Effector memory CD4-positive, alpha-beta T cell (primary cell): ENCODE data around the gene TSC22D2.
"Not testable (repeated sequence)": the region's sequence is repeated elsewhere in the genome, so short reads cannot be mapped to it uniquely, and the experiment has no call there.

Experiments used
- DNase-seq, 3 donors: peaks; one replicate each; pipeline ENCODE4 v3.0.0-alpha.2; 2020
- H3K27ac ChIP-seq: 2 replicates; pipeline ENCODE4 v1.7.0; 2013; ENCODE audit warnings: mild to moderate bottlenecking, low read length, moderate library complexity; ENCODE audit not compliant: insufficient read depth, poor library complexity, severe bottlenecking
- H3K27me3 ChIP-seq: replicated peaks from 2 replicates; pipeline ENCODE4 v1.7.0; 2013; ENCODE audit warnings: mild to moderate bottlenecking, low read length; ENCODE audit not compliant: insufficient read depth, control insufficient read depth, poor library complexity, severe bottlenecking
- H3K36me3 ChIP-seq: 2 replicates; pipeline ENCODE4 v1.7.0; 2013; ENCODE audit warnings: mild to moderate bottlenecking, low read length, moderate library complexity; ENCODE audit not compliant: control insufficient read depth, insufficient read depth
- H3K4me1 ChIP-seq: 2 replicates; pipeline ENCODE4 v1.7.0; 2013; ENCODE audit warnings: low read length, mild to moderate bottlenecking; ENCODE audit not compliant: control insufficient read depth, insufficient read depth, poor library complexity, severe bottlenecking
- H3K4me3 ChIP-seq: 2 replicates; pipeline ENCODE4 v1.7.0; 2013; ENCODE audit warnings: low read length, low read depth, mild to moderate bottlenecking; ENCODE audit not compliant: insufficient read depth, poor library complexity, severe bottlenecking
- H3K9me3 ChIP-seq: 2 replicates; pipeline ENCODE4 v1.7.0; 2013; ENCODE audit warnings: mild to moderate bottlenecking, low read length, moderate library complexity; ENCODE audit not compliant: control insufficient read depth

Gene TSC22D2

GRCh38 chr3:150497956-150498355 is 89.9 kb downstream of the TSC22D2 start:
- H3K4me1 ChIP-seq, result no peaks in the 10 kb centered on the region
- H3K36me3 ChIP-seq, result no peaks in the 10 kb centered on the region
- no peaks in the 10 kb centered on the region for H3K27me3 ChIP-seq
- no peaks in the 10 kb centered on the region for H3K9me3 ChIP-seq
- no peak overlapping the region for H3K4me3 ChIP-seq
- no peak overlapping the region for H3K27ac ChIP-seq
- no peak for DNase-seq

GRCh38 chr3:150500960-150501359 is 92.9 kb downstream of the TSC22D2 start:
- not testable (repeated sequence) for H3K4me3 ChIP-seq

GRCh38 chr3:150503402-150504099 is 95.5 kb downstream of the TSC22D2 start:
- Histone ChIP-seq H3K27me3 (no peaks in the 10 kb centered on the region), H3K4me3 (no peak overlapping the region), H3K9me3 (no peaks in the 10 kb centered on the region), H3K36me3 (no peaks in the 10 kb centered on the region), H3K4me1 (no peaks in the 10 kb centered on the region), H3K27ac (no peak overlapping the region)
- no peak for DNase-seq

More at GRCh38 chr3:150500960-150501359, 92.9 kb downstream of the TSC22D2 start:
- DNase-seq, H3K36me3 ChIP-seq, H3K27me3 ChIP-seq, H3K9me3 ChIP-seq, H3K27ac ChIP-seq, H3K4me1 ChIP-seq: not testable (repeated sequence)

- no peaks in the 10 kb centered on the region for H3K4me1 ChIP-seq
- DNase-seq, result no peak
- no peaks in the 10 kb centered on the region for H3K36me3 ChIP-seq
- no peaks in the 10 kb centered on the region for H3K27me3 ChIP-seq
- no peak overlapping the region for H3K4me3 ChIP-seq
- H3K9me3 ChIP-seq, result no peaks in the 10 kb centered on the region
- no peak overlapping the region for H3K27ac ChIP-seq
Measured at GRCh38 chr3:150504483-150504882, 96.4 kb downstream of the TSC22D2 start.

GRCh38 chr3:150508401-150508800 is 100.3 kb downstream of the TSC22D2 start:
- no peak overlapping the region for H3K4me3 ChIP-seq
- no peaks in the 10 kb centered on the region for H3K36me3 ChIP-seq
- no peak overlapping the region for H3K27ac ChIP-seq
- H3K9me3 ChIP-seq, result no peaks in the 10 kb centered on the region
- DNase-seq, result no peak
- H3K27me3 ChIP-seq, result no peaks in the 10 kb centered on the region
- H3K4me1 ChIP-seq, result no peaks in the 10 kb centered on the region

- Histone ChIP-seq H3K36me3 (no peaks in the 10 kb centered on the region), H3K9me3 (no peaks in the 10 kb centered on the region), H3K27me3 (no peaks in the 10 kb centered on the region), H3K27ac (no peak overlapping the region), H3K4me3 (no peak overlapping the region), H3K4me1 (no peaks in the 10 kb centered on the region)
- DNase-seq, result no peak
Measured at GRCh38 chr3:150509780-150510179, 101.7 kb downstream of the TSC22D2 start.

- DNase-seq, result no peak
- Histone ChIP-seq H3K4me3 (no peak overlapping the region), H3K36me3 (no peaks in the 10 kb centered on the region), H3K27ac (no peak overlapping the region), H3K4me1 (no peaks in the 10 kb centered on the region), H3K9me3 (no peaks in the 10 kb centered on the region), H3K27me3 (no peaks in the 10 kb centered on the region)
Measured at GRCh38 chr3:150511122-150511821, 103.2 kb downstream of the TSC22D2 start.

GRCh38 chr3:150515210-150515609 is 107.1 kb downstream of the TSC22D2 start:
- DNase-seq, result no peak

More at GRCh38 chr3:150515210-150515609, 107.1 kb downstream of the TSC22D2 start:
- no peaks in the 10 kb centered on the region for H3K27me3 ChIP-seq
- no peaks in the 10 kb centered on the region for H3K9me3 ChIP-seq
- H3K36me3 ChIP-seq, result no peaks in the 10 kb centered on the region
- no peak overlapping the region for H3K4me3 ChIP-seq
- H3K27ac ChIP-seq, result no peak overlapping the region
- no peaks in the 10 kb centered on the region for H3K4me1 ChIP-seq
